ENCODE measurements around the gene CCNL2.
"Not testable (repeated sequence)": the region's sequence is repeated elsewhere in the genome, so short reads cannot be mapped to it uniquely, and the experiment has no call there.

CCNL2 gene

DNA sequence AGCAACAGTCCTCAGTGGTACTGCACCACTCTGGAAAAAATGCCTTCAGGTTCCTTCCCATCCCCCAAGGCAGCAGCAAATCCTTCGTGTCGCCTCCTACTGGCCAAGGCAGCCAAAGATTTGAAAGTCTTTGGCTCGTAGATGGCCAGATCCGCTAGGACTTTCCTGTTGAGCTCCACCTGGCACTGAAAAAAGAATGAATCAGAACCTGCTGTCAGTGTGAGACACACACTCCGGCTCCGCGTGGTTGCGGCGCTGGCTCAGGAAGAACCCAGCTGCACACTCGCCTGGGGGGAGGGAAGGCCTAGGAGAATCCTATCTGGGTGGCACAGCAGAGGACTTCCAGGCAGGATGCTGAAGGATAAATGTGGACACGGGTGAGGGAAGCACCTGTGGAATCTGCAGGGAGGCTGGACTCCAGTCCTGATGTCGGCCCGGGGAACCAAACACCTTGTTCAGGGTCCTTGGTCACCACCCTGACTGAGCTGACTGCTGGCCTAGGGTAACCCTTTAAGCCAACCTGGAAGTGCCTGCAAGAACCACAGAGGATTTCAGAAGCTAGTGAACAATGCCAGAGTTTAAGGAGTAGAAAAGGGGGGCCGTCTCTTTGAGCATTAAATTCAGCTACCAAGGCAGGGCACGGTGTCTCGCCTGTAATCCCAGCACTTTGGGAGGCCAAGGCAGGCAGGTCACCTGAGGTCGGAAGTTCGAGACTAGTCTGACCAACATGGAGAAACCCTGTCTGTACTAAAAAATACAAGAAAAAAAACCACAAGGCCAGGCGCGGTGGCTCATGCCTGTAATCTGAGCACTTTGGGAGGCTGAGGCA is 3.2 kb upstream of the CCNL2 start:
- peak in 4 of 10 donors; percentile 47 to 83 (median 70) for DNase-seq
- intact Hi-C loops (cut with DNase I) = no loop called here

DNA sequence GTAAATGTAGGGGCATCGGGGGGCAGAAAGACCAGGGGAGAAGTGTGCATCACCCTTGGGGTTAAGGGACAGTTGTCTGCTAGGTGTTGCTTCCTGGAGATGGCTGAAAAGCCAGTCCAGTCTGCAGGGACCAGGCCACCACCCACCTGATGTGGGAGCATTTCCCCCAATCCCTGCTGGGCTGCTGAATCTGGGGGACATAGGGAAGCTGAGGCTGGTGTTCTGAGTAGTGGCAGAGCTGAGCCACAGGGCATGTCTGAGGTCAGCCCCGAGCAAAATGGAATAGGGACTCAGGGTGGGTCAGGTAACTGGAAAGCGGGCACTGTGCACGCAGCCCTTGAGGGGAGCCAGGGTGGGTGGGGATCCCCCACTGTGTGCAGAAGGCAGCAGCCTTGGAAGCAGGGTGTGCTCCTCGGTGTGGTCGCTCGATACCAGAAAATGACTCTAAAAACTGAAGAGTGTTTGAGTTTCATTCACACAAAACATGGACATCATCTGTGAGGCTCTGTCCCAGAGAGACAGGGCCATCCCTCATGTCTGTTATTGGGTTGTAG is 2.4 kb upstream of the CCNL2 start:
- peak in 3 of 10 donors; percentile 38 to 57 (median 49) for DNase-seq
- intact Hi-C loops (cut with DNase I) = no loop called here

GRCh38 chr1:1400576-1401456 is 1.7 kb upstream of the CCNL2 start:
- intact Hi-C loops (cut with DNase I) = no loop called here
- peak in 3 of 10 donors; percentile 57 to 75 (median 62) for DNase-seq

GRCh38 chr1:1399872-1400575 is 889 bp upstream of the CCNL2 start:
- intact Hi-C loops (cut with DNase I) = no loop called here
- peak in 3 of 10 donors; percentile 46 to 68 (median 67) for DNase-seq

DNA sequence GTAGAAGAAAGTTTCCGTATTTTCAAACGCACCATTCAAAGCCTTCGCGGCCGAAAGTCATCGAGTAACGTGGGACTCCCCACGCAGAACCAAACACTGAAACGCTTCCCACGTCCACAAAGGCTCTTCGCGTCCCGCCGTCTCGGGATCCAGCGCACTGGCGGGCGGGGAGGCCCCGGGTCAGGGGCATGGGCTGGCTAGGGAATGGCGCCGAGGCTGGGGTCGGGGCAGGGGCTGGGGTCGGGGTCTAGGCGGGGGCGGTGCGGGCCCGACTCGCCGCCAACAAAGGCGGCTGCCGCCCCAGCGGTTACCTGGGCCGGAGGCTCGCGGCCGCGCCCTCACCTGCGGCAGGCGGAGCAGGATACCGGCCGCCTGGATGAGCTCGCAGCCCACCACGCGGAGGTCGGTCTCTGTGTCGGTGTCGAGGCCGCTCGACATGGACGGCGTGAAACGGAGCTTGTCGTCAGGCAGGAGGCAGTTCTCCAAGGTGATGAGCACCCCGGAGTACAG is 403 bp downstream of the CCNL2 start:
- intact Hi-C loops (cut with DNase I) = no loop called here

GRCh38 chr1:1397839-1398523 is 1.2 kb downstream of the CCNL2 start:
- peak in 3 of 10 donors; percentile 16 to 35 (median 20) for DNase-seq
- intact Hi-C loops (cut with DNase I) = no loop called here

More for the DNA sequence above, 403 bp downstream of the CCNL2 start:
- peak in 2 of 10 donors; percentile 46 to 79 for DNase-seq

DNA sequence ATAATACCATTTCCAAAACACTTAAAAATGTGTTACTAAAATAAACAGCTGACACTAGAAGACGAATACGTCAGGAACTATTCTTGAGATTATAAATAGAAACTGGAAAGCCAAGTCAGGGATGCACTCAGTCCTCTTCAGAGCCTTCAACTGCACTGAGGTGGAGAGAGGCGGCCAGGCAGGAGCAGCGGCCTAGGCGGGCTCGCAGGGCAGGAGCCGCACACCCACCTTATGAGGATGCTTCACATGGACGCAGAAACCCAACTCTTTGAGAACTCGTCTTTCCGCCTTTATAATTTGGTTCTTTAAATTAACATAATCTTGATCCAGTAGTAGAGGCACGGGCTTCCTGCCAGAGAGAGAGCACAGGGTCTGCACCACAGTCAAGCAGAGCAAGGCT is 4.0 kb downstream of the CCNL2 start:
- DNase-seq = peak in 3 of 10 donors; percentile 5 to 67 (median 40)
- intact Hi-C loops (cut with DNase I) = no loop called here

DNA sequence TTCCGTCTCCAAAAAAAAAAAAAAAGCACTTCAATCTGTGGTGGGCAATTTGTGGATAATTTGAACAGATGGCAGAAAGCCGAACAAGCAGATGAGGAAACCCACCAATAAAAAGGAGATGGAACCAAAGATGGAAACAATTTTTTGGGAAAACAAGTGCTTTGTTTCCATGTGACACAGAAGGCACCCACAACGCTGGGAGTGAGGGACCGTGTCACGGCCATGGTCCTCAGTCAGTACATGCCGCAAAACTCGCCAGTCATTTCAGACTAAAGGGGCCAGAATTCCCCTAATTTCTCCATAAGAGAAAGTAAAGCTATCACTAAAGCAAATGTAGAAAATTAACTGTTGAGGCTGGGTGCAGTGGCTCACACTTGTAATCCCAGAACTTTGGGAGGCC is 5.0 kb downstream of the CCNL2 start:
- intact Hi-C loops (cut with DNase I) = no loop called here
- DNase-seq = peak in 3 of 10 donors; percentile 33 to 63 (median 39)

- peak in 3 of 10 donors; percentile 27 to 50 (median 28) for DNase-seq
- intact Hi-C loops (cut with DNase I) = no loop called here
These were observed 5.7 kb downstream of the CCNL2 start for GRCh38 chr1:1393428-1393827.

DNA sequence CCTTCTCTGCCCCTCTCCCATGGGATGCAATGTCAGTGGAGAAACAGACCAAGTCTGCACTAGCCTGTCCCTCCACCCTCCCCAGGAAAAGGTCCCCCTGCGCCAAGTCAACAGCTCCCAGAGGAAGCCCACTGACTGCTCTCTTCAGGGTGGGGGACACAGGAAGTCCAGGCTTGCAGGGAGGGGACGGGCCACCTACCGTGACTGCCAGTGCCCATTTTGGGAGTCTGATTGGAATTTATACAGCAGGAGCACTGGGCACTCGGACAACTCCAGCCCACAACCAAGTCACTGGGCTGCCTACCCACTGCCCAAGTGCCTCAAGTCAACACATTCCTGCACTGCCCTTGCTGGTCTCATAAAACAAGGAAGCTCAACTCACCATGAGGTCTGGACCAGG is 6.1 kb downstream of the CCNL2 start:
- peak in 3 of 10 donors; percentile 21 to 34 (median 27) for DNase-seq
- intact Hi-C loops (cut with DNase I) = no loop called here

DNA sequence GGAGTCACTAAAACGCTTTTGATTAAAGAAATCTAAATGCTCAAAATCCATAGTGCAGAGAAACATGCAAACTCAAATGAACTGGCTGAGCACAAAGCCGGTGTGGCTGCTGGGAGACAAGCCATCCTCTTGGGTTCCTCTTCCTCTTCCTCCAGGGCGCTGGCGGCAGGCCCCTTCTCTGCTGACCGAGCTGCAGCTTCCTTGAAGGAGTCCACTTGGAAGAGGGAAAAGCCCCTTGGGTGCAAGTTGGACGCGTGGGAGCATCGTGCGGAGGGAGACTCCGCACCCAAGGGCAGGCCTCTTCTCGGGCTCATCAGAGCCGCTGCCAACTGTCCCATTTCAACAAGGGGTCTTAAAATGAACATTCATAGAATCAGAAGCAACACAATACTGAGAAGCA is 7.9 kb downstream of the CCNL2 start:
- intact Hi-C loops (cut with DNase I) = no loop called here
- DNase-seq = peak in 3 of 10 donors; percentile 58 to 71 (median 60)

DNA sequence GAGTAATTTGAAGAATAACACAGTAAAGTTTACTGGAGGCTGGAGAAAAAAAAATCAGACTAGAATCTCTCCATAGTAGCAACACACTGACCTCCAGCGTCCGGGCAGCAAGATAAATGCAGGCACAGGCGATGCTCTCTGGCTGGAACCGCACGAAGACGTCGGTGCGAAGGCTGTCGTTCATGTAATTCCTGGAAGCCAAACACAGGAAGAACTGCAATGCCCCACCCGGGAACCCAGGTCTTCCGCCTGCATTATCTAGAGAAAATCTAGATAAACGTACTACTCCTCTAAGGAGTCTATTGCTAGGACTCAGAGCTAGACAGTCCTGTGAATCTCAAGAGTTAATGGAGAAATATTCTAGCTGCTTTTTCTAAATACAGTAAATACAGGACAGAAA is 8.5 kb downstream of the CCNL2 start:
- peak in 3 of 10 donors; percentile 25 to 36 (median 29) for DNase-seq
- intact Hi-C loops (cut with DNase I) = no loop called here

GRCh38 chr1:1388078-1388472 is 11.1 kb downstream of the CCNL2 start:
- peak in 2 of 10 donors; percentile 32 to 54 for DNase-seq
- intact Hi-C loops (cut with DNase I) = no loop called here

GRCh38 chr1:1387098-1388077 is 11.7 kb downstream of the CCNL2 start:
- peak in 2 of 10 donors; percentile 64 to 67 for DNase-seq
- intact Hi-C loops (cut with DNase I) = no loop called here

- peak in 2 of 10 donors; percentile 1 to 16 for DNase-seq
- intact Hi-C loops (cut with DNase I) = no loop called here
These were observed 13.2 kb downstream of the CCNL2 start for GRCh38 chr1:1385931-1386330.

DNA sequence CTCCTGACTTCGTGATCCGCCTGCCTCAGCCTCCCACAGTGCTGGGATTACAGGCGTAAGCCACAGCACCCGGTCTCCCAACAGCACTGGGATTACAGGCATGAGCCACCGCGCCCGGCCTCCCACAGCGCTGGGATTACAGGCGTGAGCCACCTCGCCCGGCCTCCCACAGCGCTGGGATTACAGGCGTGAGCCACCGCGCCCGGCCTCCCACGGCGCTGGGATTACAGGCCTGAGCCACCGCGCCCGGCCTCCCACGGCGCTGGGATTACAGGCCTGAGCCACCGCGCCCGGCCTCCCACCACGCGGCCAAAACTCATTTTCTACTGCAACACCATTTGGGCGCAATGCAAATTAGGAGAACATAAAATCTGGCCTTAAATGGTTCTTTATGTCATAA is 13.8 kb downstream of the CCNL2 start:
- peak in 2 of 10 donors; percentile 14 to 47 for DNase-seq
- intact Hi-C loops (cut with DNase I) = not testable (repeated sequence)

GRCh38 chr1:1381294-1381693 is 17.8 kb downstream of the CCNL2 start:
- DNase-seq = peak in 1 of 10 donors; percentile 46
- intact Hi-C loops (cut with DNase I) = no loop called here

GRCh38 chr1:1380860-1381259 is 18.3 kb downstream of the CCNL2 start:
- intact Hi-C loops (cut with DNase I) = no loop called here
- DNase-seq = peak in 1 of 10 donors; percentile 57
